NCI-H524 (cell line): ENCODE results near the gene KLF14.
"Not testable (repeated sequence)": the region's sequence is repeated elsewhere in the genome, so short reads cannot be mapped to it uniquely, and the experiment has no call there.

ENCODE experiments used
- DNase-seq, 2 experiments: peaks; one replicate each; lab custom pipeline; 2025; lab: John Stamatoyannopoulos, UW

Gene KLF14

GRCh38 chr7:130733931-130734814, at the start of gene KLF14:
Gene KLF14 (minus strand): TSS chr7:130734207. CDS start chr7:130734033, 174 bp downstream.
- DNase-seq = no peak

- DNase-seq = no peak
Measured at GRCh38 chr7:130781346-130781745, 47.3 kb upstream of the KLF14 start.

GRCh38 chr7:130777426-130777825, 43.4 kb upstream of the KLF14 start:
- no peak for DNase-seq

- not testable (repeated sequence) for DNase-seq
Measured at GRCh38 chr7:130772456-130772855, 38.4 kb upstream of the KLF14 start.

GRCh38 chr7:130768854-130769253, 34.8 kb upstream of the KLF14 start:
- no peak for DNase-seq

GRCh38 chr7:130764569-130764968, 30.6 kb upstream of the KLF14 start:
- DNase-seq = not testable (repeated sequence)

GRCh38 chr7:130758429-130759056, 24.5 kb upstream of the KLF14 start:
- peak in 1 of 2 experiments; percentile 51 for DNase-seq

GRCh38 chr7:130756316-130756715, 22.3 kb upstream of the KLF14 start:
- DNase-seq = no peak

- DNase-seq = no peak
Measured at GRCh38 chr7:130752424-130752823, 18.4 kb upstream of the KLF14 start.

GRCh38 chr7:130750755-130751154, 16.7 kb upstream of the KLF14 start:
- no peak for DNase-seq

GRCh38 chr7:130748531-130749389, 14.8 kb upstream of the KLF14 start:
- DNase-seq = no peak

GRCh38 chr7:130741331-130741995, 7.5 kb upstream of the KLF14 start:
- DNase-seq = peak; percentile 72 to 92

- DNase-seq = no peak
Measured at GRCh38 chr7:130740606-130741005, 6.6 kb upstream of the KLF14 start.

GRCh38 chr7:130736298-130736900, 2.4 kb upstream of the KLF14 start:
- DNase-seq = no peak

- peak in 1 of 2 experiments; percentile 26 for DNase-seq
Measured at GRCh38 chr7:130734815-130735716, 1.1 kb upstream of the KLF14 start.

- peak in 1 of 2 experiments; percentile 65 for DNase-seq
Measured at GRCh38 chr7:130732980-130733930, 752 bp downstream of the KLF14 start.

GRCh38 chr7:130723784-130724183, 10.2 kb downstream of the KLF14 start:
- no peak for DNase-seq

- DNase-seq = peak; percentile 40 to 77
Measured at GRCh38 chr7:130721486-130722277, 12.3 kb downstream of the KLF14 start.
